GM19023 (cell line): ENCODE data around the gene RPAP2.
"Not testable (repeated sequence)": the region's sequence is repeated elsewhere in the genome, so short reads cannot be mapped to it uniquely, and the experiment has no call there.

Experiments used
- ATAC-seq: cut with Tn5 transposase; IDR thresholded peaks from one replicate; pipeline ENCODE4 v1.9.1; 2021; ENCODE audit warnings: mild to moderate bottlenecking, moderate library complexity; ENCODE audit not compliant: unreplicated experiment

The RPAP2 gene

DNA sequence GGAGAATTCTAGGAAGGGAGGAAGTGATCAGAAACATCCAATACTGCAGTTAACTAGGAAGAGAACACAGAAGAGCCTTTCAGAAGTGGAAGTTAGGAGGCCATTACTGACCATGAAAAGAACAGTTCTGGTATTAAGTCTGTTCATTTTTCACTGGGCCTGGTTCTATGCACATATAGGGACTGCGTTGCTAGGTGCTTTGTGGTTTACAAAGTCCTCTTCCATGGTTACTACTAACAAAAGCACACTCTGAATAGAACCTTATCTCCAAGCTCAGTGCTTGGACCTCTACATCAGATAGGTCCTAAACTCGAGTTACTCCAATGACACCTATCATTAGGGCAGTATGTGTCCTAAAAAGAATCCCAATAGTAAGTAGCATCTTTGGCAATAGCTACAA is 75.4 kb downstream of the RPAP2 start:
- no peak for ATAC-seq

DNA sequence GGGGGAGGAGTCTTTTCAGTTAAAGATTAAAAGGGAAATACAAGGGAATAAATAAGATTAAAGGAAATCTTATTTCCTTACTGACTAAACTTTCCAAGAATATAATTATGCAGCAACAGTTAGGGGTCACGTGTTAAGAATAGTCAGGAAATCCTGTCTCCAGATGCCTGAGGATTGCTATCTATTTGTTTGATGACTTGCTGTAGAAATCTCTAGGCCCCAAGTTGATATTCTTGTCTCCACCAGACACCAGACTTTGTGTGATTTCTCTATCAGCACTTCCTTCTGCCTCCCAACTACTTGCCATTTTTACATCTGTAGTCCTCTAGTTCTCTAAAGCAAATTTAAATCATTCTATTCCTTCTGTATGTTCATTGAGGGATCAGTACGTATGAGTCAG is 77.5 kb downstream of the RPAP2 start:
- no peak for ATAC-seq

DNA sequence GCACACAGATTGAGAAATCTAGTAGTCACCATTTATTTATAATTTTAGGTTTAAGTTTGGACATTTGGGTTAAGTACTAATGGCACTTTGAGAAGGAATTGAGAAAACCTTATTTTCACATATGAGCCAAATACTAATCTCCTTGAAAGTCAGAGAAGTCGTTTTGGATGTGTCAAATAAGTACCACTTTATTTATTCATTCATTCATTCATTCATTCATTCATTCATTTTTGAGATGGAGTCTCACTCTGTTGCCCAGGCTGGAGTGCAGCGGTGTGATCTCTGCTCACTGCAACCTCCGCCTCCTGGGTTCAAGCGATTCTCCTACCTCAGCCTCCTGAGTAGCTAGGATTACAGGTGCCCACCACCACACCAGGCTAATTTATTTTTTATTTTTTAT is 79.1 kb downstream of the RPAP2 start:
- ATAC-seq, result not testable (repeated sequence)

GRCh38 chr1:92380867-92381266 is 82.0 kb downstream of the RPAP2 start:
- no peak for ATAC-seq

DNA sequence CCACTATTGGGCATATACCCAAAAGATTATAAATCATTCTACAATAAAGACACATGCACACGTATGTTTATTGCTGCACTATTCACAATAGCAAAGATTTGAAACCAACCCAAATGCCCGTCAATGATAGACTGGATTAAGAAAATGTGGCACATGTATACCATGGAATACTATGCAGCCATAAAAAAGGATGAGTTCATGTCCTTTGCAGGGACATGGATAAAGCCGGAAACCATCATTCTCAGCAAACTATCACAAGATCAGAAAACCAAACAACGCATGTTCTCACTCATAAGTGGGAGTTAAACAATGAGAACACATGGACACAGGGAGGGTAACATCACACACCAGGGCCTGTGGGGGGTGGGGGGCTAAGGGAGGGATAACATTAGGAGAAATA is 95.1 kb downstream of the RPAP2 start:
- not testable (repeated sequence) for ATAC-seq

GRCh38 chr1:92398519-92398918 is 99.7 kb downstream of the RPAP2 start:
- no peak for ATAC-seq

DNA sequence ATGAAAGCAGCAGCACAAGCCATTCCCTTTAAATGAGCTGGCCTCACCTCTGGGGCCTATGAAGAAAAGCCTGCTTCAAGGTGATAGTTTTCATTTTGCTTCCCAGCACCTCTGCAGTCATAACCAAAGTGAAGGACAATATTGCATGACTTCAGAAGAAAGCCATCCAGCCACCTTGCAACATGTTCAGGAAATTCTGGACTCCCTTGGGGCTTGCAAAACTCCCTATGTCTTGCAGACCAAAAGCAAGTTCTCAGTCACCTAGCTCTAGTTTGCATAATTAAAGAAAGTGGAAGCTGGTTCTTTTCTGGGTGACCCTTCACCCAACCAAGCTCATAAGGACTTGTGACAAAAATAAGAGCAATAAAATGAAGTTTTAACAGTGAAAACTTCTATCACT is 100.2 kb downstream of the RPAP2 start:
- peak; percentile 84 for ATAC-seq

DNA sequence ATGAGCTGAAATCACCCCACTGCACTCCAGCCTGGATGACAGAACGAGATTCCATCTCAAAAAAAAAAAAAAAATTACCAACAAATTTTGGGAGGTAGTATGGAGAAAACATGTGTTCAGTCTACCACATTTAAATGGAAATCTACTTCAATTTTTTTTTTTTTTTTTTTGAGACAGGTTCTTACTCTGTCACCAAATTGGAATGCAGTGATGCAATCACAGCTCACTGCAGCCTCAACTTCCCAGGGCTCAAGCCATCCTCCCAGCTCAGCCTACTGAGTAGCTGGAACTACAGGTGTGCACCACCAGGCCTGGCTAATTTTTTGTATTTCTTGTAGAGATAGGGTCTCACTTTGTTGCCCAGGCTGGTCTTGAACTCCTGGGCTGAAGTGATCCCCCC is 105.8 kb downstream of the RPAP2 start:
- no peak for ATAC-seq

GRCh38 chr1:92408825-92409224 is 110.0 kb downstream of the RPAP2 start:
- ATAC-seq, result no peak

- ATAC-seq, result no peak
Measured at GRCh38 chr1:92409946-92410549, 111.2 kb downstream of the RPAP2 start.

- ATAC-seq, result no peak
Measured at GRCh38 chr1:92410706-92411105, 111.8 kb downstream of the RPAP2 start.

DNA sequence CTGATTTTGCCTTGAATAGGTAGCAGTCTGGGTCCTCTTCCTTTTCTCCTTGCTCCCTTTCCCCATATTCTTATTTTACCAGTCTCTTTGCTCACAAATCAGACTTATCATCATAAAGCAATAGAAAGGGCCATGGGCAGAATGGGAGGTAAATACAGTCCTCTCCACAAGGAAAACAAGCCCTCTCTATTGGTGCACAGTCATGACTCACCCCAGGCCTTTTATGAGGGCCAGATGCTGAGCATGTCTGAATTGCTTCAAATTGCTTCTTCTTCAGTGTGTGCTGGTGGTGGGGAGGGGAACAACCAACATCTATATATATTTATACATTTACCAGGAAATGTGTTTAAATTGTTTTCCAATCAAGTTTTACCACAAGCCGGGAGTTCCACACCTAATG is 112.7 kb downstream of the RPAP2 start:
- no peak for ATAC-seq

DNA sequence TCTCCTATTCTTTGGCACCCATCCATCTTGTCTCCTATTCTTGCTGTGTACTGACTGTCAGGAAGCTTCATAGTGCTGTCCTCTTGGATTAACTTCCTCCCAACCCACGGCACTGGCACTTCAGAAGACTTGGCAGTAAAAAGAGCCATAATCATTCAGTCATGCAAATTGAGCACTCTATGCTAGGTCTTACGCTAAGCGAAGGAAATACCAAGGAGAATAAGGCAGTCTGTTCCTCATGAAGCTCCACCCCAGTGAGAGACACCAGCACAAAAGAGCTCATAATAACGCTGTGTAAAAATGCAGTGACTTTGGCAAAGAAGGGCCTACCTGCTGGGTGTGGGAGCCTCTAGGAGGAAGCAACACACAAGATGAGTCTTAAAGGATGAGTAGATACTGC is 120.8 kb downstream of the RPAP2 start:
- no peak for ATAC-seq

GRCh38 chr1:92424381-92424780 is 125.5 kb downstream of the RPAP2 start:
- no peak for ATAC-seq

DNA sequence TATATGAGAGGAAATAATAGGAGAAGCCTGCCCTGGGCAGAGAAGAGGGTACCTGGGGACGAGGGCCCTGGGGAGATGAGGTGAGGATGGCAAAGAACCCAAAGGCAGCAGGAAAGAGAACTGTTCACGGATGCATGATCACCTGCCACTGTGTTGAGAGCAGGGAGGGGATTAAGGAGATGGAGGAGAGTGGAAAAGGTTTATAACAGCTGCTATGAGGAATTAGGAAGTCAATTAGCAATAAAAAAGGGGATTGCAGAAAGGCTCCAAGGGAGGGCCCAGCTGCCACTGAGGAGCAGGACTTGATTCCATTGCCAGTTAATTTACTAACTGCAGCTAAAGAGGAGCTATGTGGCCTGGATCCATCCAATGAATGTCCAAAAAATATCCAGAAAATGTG is 126.8 kb downstream of the RPAP2 start:
- ATAC-seq, result no peak

DNA sequence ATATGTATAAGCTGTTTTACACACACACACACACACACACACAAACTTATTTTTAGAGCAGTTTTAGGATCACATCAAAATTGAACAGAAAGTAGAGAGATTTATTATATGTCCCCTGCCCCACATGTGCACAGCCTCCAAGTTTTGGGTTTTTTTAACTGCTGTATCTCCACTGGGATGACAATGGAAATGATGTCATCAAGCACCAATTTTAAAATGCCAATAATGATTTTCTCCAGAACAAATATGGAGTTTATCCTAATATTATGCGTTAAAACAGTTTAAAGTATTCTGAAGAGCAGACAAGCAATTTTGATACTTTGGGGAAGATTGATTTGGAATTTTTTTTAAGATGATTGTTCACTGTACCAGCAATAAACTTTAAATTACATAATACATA is 131.2 kb downstream of the RPAP2 start:
- ATAC-seq, result no peak

GRCh38 chr1:92434572-92434971 is 135.7 kb downstream of the RPAP2 start:
- not testable (repeated sequence) for ATAC-seq

DNA sequence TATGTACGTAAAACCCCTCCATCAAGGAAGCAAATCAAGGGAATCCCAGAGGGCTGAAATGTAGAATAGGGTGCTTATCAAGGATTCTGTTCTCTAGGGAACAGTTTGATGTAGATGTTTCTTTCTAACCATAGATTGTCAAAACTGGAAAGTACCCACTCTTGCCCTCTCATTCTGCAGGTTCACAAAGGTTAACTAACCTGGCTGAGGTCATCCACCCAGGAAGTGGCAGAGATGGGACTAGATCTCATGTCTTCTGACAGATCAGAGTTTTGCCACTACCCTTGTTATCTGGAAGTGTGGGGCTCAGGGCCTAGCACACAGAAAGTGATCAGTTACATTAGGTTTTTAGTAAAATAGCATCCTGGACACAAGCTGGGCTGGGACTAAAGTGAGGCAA is 140.4 kb downstream of the RPAP2 start:
- ATAC-seq, result no peak

DNA sequence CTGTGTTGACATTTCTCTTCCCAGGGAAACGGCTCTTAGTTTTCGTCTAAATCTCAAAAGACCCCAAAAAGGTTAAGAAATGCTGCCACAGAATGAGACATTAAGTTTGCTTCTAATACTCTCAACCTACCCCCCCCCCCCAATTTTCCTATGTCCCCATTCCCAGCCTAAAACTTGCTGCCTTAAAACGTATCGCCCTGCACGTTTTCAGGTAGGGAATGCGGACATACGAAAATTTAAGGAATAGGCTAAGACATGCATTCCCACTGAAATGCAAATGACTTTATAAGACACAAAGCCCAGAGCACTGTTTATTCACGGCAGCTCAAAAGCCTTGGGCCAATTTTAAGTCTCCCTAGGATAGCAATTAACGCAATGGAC is 142.4 kb downstream of the RPAP2 start:
- no peak for ATAC-seq

DNA sequence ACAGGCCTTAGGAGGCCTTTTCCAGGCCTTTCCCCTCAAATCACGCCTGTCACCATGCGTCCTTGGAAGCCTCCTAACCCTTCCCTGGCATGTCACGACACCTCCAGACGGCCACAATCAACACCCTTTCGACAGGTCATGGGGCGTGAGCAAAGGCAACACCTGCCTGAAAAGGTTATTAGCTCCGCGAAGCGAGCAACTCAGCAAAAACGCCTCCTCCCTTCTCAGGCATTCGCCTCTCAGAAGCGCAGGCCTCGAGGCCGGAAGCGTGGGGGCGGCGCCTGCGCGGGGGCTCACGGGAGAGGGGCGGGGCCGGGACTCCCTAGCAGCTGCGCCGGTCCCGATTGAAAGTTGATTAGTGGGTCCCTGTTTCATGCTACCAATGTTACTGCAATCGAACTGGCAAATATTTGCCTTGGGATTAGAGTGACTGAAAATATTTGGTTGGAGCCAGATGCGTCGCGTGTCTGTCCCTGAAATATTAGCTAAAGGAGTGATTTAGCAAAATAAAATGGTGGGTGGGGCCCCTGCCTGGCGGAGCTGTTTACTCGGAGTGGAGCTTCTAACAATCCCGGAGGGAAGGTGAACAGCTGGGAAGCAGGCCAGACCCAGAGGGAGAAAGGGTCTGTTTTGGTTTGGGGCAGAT is 143.0 kb downstream of the RPAP2 start:
- ATAC-seq, result no peak

- ATAC-seq, result no peak
Measured at GRCh38 chr1:92442351-92442750, 143.5 kb downstream of the RPAP2 start.

- no peak for ATAC-seq
Measured at GRCh38 chr1:92443893-92444292, 145.0 kb downstream of the RPAP2 start.

DNA sequence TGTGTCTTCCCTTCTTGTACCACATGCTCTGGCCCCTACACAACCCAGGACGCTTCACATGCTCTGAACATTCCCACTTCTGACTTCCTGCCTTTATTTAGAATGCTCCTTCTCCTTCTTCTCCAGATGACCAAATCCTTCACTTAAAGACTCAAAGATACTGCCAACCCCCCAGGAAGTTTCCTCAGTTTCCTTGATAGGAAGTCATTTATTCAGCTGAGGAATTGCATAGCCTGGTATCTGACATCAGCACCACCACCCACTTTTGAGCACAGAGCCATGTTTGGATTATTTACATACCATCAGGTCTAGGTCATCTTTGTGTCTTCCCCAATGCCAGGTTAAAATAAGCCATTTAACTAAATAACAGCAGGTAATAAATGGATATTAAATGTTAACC is 145.5 kb downstream of the RPAP2 start:
- no peak for ATAC-seq
